Testis (tissue), 3 donors: Measurements from ENCODE around the gene MACF1. TPM values are rescaled to one million over a fixed set of nuclear protein-coding genes. Genes with fewer than 3 reads are reported as not detected.

ENCODE experiments used
- DNase-seq: peaks from one replicate; pipeline ENCODE4 v3.0.0-alpha.2; 2019
- H3K27ac ChIP-seq, 2 donors: fragments of 200-600 bp; sonication (generic); one replicate each; pipeline ENCODE4 v1.5.1; 2019
- H3K27me3 ChIP-seq: fragments of 200-600 bp; sonication (generic); one replicate; pipeline ENCODE4 v1.5.1; 2019
- H3K36me3 ChIP-seq: fragments of 200-600 bp; sonication (generic); one replicate; pipeline ENCODE4 v1.5.1; 2017; ENCODE audit warnings: low read depth; ENCODE audit errors: missing control alignments
- H3K4me1 ChIP-seq: fragments of 200-600 bp; sonication (generic); one replicate; pipeline ENCODE4 v1.5.1; 2019
- H3K4me3 ChIP-seq, 2 donors: fragments of 200-600 bp; sonication (generic); one replicate each; pipeline ENCODE4 v1.5.1; 2017 to 2019
- H3K9me3 ChIP-seq: fragments of 200-600 bp; sonication (generic); one replicate; pipeline ENCODE4 v1.5.1; 2017
- POLR2A ChIP-seq: fragments of 450-650 bp; IDR thresholded peaks from one replicate; pipeline ENCODE4 v1.6.1; 2017; ENCODE audit warnings: antibody characterized with exemption, mild to moderate bottlenecking, moderate library complexity
- WGBS, 2 donors: methylation state at CpG; one replicate each; pipeline ENCODE4 v1.1.5; 2018; 5-methylcytosine and 5-hydroxymethylcytosine counted together
- intact Hi-C: fragments of 100-400 bp; cut with DNase I; formaldehyde crosslinking; loops from one replicate; pipeline ENCODE4 v1.15.1; 2023; ENCODE audit warnings: low total_unique reads
- polyA plus RNA-seq: library from polyadenylated mRNA; stranded (reverse); fragments of 350-450 nt; fragmentation: Illumina TruSeq; extraction: RNeasy Lipid Tissue Mini Kit (QIAGEN cat#74804); gene quantifications from one replicate; pipeline ENCODE4 v1.2.3, GENCODE V29; 2014; ENCODE audit warnings: low read depth, low replicate concordance; ENCODE audit not compliant: insufficient read depth
- total RNA-seq, 2 donors: library from RNA; depleted of rRNA; stranded (reverse); fragments of >200 nt; gene quantifications; one replicate each; pipeline ENCODE4 v1.2.3, GENCODE V29; 2016
- TF ChIP-seq, protein P1 (sequence below), 3 experiments: fragments of 450-650 bp in 2 of 3; fragments of 200-600 bp in 1 of 3; sonication (generic) in 1 of 3; IDR thresholded peaks; one replicate each; pipeline ENCODE4 v1.5.1; 2016 to 2019; ENCODE audit warnings: antibody characterized with exemption in 3 of 3, mild to moderate bottlenecking in 2 of 3, moderate library complexity in 1 of 3

The MACF1 gene
- total and polyA plus RNA-seq, 3 donors from 2014 or later = 136 to 494 (median 422) TPM

GRCh38 chr1:39369565-39369964, 165.1 kb downstream of the MACF1 start:
- 48 to 60% methylated on average over 4 of the region's 4 CpGs for WGBS, 2 donors
- Histone ChIP-seq H3K9me3 (no peaks in the 10 kb centered on the region), H3K27me3 (no peaks in the 10 kb centered on the region), H3K4me3 (no peak overlapping the region), H3K4me1 (peaks cover 10% of the 10 kb centered on the region), H3K27ac (peak overlapping the region in 1 of 2 donors; percentile 4), H3K36me3 (no peaks in the 10 kb centered on the region)
- TF ChIP-seq, protein P1, sequence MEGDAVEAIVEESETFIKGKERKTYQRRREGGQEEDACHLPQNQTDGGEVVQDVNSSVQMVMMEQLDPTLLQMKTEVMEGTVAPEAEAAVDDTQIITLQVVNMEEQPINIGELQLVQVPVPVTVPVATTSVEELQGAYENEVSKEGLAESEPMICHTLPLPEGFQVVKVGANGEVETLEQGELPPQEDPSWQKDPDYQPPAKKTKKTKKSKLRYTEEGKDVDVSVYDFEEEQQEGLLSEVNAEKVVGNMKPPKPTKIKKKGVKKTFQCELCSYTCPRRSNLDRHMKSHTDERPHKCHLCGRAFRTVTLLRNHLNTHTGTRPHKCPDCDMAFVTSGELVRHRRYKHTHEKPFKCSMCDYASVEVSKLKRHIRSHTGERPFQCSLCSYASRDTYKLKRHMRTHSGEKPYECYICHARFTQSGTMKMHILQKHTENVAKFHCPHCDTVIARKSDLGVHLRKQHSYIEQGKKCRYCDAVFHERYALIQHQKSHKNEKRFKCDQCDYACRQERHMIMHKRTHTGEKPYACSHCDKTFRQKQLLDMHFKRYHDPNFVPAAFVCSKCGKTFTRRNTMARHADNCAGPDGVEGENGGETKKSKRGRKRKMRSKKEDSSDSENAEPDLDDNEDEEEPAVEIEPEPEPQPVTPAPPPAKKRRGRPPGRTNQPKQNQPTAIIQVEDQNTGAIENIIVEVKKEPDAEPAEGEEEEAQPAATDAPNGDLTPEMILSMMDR (IDR thresholded peaks at IDR 0.05) = no peak
- TF ChIP-seq POLR2A = no peak
- intact Hi-C loops = no loop called here
- peak; percentile 35 for DNase-seq

DNA sequence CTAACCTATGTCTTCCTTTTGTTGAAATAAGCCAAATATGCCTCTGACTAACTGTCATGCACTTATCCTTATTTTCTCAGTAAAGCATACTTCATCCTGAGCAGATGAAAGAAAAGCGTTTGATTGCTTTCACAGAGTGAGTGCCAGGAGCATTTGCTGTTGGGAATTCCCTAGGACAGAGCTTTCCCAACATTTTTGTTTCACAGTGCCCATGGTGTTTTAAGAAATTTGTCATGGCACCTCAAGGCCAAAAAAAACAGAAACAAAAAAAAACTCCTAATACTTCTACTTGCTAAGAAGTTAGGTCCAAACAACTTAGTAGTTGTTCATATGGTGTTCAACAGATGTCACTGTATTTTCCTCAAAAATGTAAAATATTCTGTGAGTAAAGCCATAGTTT, 166.1 kb downstream of the MACF1 start:
- Histone ChIP-seq H3K9me3 (no peaks in the 10 kb centered on the region), H3K36me3 (no peaks in the 10 kb centered on the region), H3K27me3 (no peaks in the 10 kb centered on the region), H3K27ac (no peak overlapping the region), H3K4me1 (peaks cover 10% of the 10 kb centered on the region), H3K4me3 (no peak overlapping the region)
- WGBS, 2 donors = 74 to 81% methylated on average over 1 of the region's 1 CpG
- no peak for TF ChIP-seq POLR2A
- TF ChIP-seq, protein P1 (IDR thresholded peaks at IDR 0.05) = no peak
- DNase-seq = no peak
- intact Hi-C loops = no loop called here

GRCh38 chr1:39372105-39372504, 167.6 kb downstream of the MACF1 start:
- Histone ChIP-seq H3K36me3 (no peaks in the 10 kb centered on the region), H3K9me3 (no peaks in the 10 kb centered on the region), H3K4me3 (no peak overlapping the region), H3K27ac (no peak overlapping the region), H3K4me1 (peaks cover 10% of the 10 kb centered on the region), H3K27me3 (no peaks in the 10 kb centered on the region)
- no peak for DNase-seq
- intact Hi-C loops = no loop called here
- TF ChIP-seq, protein P1 (IDR thresholded peaks at IDR 0.05) = no peak
- TF ChIP-seq POLR2A = no peak

- TF ChIP-seq, protein P1 (IDR thresholded peaks at IDR 0.05) = no peak
- TF ChIP-seq POLR2A = no peak
- no peak overlapping the region for H3K4me3 ChIP-seq
- no peak for DNase-seq
- no peaks in the 10 kb centered on the region for H3K27me3 ChIP-seq
- intact Hi-C loops = no loop called here
- H3K4me1 ChIP-seq = no peaks in the 10 kb centered on the region
- no peak overlapping the region for H3K27ac ChIP-seq
- H3K9me3 ChIP-seq = no peaks in the 10 kb centered on the region
- 80 to 96% methylated on average over 7 of the region's 7 CpGs for WGBS, 2 donors
- H3K36me3 ChIP-seq = peaks cover 4% of the 10 kb centered on the region
These were observed 172.2 kb downstream of the MACF1 start for GRCh38 chr1:39376656-39377055.

DNA sequence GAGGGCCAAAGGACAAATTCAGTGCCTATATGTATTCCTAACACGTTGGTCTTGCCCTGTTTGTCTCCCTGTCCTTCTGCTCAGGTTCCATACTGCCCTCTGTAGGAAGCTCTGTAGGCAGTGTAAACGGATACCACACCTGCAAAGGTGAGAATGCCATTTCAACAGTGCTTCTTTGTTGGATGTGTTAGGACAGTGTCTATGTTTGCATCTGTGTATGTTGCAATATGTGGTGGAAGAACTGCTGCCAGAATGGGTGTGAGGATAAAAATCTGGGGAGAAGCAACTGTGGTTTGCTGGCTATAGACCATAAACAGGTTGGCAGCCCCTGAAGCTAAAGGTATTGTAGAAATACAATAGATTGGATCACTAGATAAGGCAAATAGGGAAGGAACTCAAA, 173.9 kb downstream of the MACF1 start:
- Histone ChIP-seq H3K36me3 (peaks cover 4% of the 10 kb centered on the region), H3K9me3 (no peaks in the 10 kb centered on the region), H3K4me1 (no peaks in the 10 kb centered on the region), H3K27me3 (no peaks in the 10 kb centered on the region), H3K4me3 (no peak overlapping the region), H3K27ac (no peak overlapping the region)
- WGBS, 2 donors = 43 to 49% methylated on average over 2 of the region's 2 CpGs
- TF ChIP-seq, protein P1 (IDR thresholded peaks at IDR 0.05) = no peak
- TF ChIP-seq POLR2A = no peak
- no peak for DNase-seq
- intact Hi-C loops = no loop called here
